Measurements from ENCODE around the gene WDR59.
"Not testable (repeated sequence)": the region's sequence is repeated elsewhere in the genome, so short reads cannot be mapped to it uniquely, and the experiment has no call there.

Gene WDR59, protein sequence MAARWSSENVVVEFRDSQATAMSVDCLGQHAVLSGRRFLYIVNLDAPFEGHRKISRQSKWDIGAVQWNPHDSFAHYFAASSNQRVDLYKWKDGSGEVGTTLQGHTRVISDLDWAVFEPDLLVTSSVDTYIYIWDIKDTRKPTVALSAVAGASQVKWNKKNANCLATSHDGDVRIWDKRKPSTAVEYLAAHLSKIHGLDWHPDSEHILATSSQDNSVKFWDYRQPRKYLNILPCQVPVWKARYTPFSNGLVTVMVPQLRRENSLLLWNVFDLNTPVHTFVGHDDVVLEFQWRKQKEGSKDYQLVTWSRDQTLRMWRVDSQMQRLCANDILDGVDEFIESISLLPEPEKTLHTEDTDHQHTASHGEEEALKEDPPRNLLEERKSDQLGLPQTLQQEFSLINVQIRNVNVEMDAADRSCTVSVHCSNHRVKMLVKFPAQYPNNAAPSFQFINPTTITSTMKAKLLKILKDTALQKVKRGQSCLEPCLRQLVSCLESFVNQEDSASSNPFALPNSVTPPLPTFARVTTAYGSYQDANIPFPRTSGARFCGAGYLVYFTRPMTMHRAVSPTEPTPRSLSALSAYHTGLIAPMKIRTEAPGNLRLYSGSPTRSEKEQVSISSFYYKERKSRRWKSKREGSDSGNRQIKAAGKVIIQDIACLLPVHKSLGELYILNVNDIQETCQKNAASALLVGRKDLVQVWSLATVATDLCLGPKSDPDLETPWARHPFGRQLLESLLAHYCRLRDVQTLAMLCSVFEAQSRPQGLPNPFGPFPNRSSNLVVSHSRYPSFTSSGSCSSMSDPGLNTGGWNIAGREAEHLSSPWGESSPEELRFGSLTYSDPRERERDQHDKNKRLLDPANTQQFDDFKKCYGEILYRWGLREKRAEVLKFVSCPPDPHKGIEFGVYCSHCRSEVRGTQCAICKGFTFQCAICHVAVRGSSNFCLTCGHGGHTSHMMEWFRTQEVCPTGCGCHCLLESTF

DNA sequence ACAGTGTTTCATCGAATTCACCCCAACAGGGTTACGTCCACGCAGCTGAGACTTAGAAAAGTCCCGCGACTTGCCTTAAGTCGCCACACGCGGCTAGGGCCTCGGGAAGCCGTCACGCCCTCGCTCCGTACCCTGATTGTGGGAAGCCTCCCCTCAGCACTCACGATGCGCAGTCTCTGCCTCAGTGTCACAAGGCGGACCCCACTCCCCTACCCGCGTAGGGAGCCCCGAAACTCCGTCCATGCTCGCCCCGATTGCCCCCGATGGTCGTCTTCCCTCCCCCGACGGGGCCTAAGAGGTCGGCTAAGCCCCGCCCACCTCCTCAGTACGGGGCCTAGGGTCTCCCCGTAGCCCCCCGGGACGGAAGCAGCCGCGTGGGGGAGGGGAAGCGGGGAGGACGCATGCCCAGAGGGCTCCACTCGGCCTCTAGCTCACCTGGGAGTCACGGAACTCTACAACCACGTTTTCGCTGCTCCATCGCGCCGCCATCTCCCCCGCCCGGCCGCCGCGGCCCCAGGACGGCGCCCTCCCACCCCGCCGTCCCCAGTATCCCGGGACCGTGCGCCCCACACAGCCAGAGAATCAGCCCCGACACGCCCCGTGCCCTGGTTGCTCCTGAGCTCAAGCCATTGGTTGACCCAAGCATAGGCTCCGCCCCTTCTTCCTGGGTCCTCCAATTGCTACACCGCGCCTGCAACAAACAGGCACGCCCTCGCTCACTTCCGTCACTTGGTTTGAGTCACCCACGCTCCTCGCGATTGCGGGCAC lies at the start of gene WDR59:
WDR59 (minus strand) TSS at position 595 of the 768 bp plus-strand sequence; CDS start at position 489, 106 bp downstream.
- H3K27ac Mint-ChIP-seq = peak within 1 kb of the TSS; percentile 90
- no peaks in the 10 kb centered on the region for H3K36me3 Mint-ChIP-seq
- peaks cover 23% of the 10 kb centered on the region for H3K4me1 Mint-ChIP-seq
- no peaks in the 10 kb centered on the region for H3K27me3 Mint-ChIP-seq
- peak within 1 kb of the TSS; percentile 90 for H3K4me3 Mint-ChIP-seq
- H3K9me3 Mint-ChIP-seq = no peaks in the 10 kb centered on the region

DNA sequence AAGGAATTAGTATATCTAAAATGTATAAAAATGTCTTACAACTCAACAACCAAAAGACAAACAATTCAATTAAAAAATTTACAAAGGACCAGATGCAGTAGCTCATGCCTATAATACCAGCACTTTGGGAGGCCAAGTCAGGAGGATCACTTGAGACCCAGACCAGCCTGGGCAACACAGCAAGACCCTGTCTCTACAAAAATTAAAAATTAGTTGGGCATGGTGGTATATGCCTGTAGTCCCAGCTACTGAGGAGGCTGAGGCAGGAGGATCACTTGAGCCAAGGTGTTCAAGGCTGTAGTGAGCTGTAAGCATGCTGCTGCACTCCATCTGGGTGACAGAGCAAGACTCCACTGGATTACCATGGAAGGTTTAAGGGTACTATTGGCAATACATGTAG lies 47.7 kb upstream of the WDR59 start:
- Mint-ChIP-seq H3K36me3 (peaks cover 2% of the 10 kb centered on the region), H3K4me1 (no peaks in the 10 kb centered on the region), H3K27ac (no peak overlapping the region), H3K4me3 (no peak overlapping the region), H3K27me3 (no peaks in the 10 kb centered on the region), H3K9me3 (peaks cover 2% of the 10 kb centered on the region)

DNA sequence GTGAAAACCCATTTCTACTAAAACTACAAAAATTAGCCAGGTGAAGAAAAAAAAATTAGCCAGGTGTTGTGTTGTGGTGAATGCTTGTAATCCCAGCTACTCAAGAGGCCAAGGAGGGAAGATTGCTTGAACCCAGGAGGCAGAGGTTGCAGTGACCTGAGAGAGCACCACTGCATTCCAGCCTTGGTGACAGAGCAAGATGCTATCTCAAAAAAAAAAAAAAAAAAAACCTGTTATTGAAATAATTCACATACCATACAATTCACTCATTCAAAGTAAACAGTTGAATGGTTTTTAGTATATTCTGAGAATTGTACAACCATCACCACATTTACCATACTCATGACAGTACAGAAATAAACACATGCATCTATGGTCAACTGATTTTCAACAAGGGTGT lies 44.9 kb upstream of the WDR59 start:
- no peak overlapping the region for H3K4me3 Mint-ChIP-seq
- peaks cover 5% of the 10 kb centered on the region for H3K4me1 Mint-ChIP-seq
- H3K27ac Mint-ChIP-seq = no peak overlapping the region
- no peaks in the 10 kb centered on the region for H3K27me3 Mint-ChIP-seq
- H3K9me3 Mint-ChIP-seq = no peaks in the 10 kb centered on the region
- H3K36me3 Mint-ChIP-seq = no peaks in the 10 kb centered on the region

DNA sequence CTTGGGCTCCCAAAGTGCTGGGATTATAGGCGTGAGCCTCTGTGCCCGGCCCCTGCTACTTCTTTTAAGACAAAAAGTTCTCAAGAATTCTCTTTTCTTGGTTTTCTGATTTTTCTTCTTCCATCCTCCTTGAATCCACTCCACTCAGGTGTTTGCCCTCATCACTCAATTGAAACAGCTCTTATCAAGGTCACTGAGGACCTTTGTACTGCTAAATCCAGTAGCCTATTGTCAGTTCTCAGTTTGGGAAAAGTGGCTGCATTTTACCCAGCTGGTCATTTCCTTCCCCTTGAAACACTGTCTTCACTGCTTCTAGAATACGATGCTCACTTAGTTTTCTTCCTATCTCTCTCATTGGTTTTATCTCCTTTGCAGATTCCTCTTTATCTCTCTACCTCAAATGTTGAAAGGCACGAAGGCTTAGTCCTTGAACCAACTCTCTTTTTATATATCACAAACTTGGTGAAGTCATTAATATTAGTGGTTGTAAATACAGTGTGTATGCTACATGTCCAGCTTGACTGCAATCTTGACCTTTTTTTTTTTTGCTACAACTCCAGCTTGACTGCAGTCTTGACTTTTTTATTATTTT lies 43.7 kb upstream of the WDR59 start:
- Mint-ChIP-seq H3K4me1 (peaks cover 14% of the 10 kb centered on the region), H3K4me3 (no peak overlapping the region), H3K27ac (no peak overlapping the region), H3K9me3 (no peaks in the 10 kb centered on the region), H3K27me3 (no peaks in the 10 kb centered on the region), H3K36me3 (no peaks in the 10 kb centered on the region)

DNA sequence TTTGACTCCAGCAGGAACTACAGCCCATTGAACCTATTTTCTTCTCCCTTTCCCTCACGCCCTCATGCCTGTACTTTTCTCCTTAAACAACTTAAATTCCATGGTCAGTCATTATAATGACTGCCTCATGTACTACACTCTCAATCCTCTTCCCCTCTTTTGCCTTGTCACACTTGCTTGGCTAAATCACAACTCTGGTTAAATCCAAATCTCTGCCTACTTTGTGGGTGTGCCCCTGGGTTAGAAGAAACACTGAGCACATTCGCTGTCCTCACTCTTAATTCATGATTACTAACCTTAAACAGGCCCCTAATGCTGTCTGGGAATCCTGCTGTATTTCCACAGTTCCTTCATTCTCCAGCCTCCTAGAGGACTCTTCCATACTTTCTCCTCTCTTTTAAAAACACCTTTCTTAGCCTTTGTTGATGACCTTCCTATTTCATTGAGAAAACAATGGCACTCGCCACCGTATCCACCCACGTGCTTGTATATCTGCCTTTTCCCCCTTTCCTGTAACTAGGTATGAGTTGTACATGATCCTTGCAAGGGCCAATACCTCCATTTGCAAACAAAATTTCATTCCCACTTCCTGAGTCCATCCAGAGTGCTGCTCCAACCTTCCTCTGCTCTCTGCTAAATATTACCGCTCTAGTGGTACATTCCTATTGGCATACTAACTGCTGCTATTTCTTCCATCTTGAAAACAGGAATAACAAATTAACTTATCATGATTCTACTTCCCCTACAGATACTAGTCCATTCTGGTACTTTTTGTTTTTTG lies 42.8 kb upstream of the WDR59 start:
- Mint-ChIP-seq H3K36me3 (peaks cover under 1% of the 10 kb centered on the region), H3K4me3 (no peak overlapping the region), H3K9me3 (peaks cover 2% of the 10 kb centered on the region), H3K27ac (no peak overlapping the region), H3K4me1 (peaks cover 20% of the 10 kb centered on the region), H3K27me3 (no peaks in the 10 kb centered on the region)

DNA sequence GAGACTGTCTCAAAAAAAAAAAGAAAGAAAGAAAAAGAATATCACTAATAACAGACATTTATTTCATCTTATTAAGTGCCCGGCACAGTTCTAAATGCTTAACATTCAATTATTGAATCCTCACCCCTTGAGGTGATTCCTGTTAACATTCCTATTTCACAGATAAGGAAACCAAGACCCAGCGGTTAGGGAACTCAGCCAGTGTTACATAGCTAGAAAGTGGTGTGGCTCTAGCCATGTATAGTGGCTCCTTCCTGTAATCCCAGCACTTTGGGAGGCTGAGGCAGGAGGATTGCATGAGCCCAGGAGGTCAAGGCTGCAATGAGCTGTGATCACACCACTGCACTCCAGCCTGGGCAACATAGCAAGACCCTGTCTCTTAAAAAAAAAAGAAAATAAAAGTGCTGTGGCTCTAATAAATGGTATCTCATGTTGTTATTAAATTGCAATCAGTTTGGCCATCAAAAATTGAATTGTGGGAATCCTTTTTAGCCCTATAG lies 42.0 kb upstream of the WDR59 start:
- Mint-ChIP-seq H3K27me3 (no peaks in the 10 kb centered on the region), H3K36me3 (peaks cover 2% of the 10 kb centered on the region), H3K4me3 (no peak overlapping the region), H3K4me1 (peaks cover 22% of the 10 kb centered on the region), H3K9me3 (peaks cover 5% of the 10 kb centered on the region), H3K27ac (no peak overlapping the region)

DNA sequence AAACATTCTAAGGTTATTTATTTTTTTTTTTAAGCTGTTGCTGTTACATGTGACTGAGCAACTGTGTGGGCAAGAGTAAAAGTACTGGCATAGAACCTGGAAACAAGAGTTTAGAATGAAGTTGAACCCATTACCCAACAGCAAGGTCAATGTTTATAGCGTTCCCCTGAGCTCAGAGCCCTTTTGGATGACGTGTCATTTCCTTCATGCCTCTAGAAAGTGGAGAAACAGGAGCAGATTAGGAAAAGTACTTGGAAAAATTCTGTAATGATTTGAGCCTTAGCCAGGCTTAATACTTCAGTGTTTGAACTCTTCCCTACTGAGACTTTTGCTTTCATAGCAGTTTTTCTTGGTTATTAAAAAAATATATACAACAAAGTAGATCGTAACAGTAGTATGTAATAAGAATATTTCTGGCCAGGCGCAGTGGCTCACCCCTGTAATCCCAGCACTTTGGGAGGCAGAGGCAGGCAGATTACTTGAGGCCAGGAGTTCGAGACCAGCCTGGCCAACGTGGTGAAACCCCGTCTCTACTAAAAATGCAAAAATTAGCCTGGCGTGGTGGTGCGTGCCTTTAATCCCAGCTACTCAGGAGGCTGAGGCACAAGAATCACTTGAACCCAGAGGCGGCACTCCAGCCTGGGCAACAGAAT lies 41.4 kb upstream of the WDR59 start:
- not testable (repeated sequence) for H3K27me3 Mint-ChIP-seq, H3K27ac Mint-ChIP-seq, H3K36me3 Mint-ChIP-seq, H3K4me3 Mint-ChIP-seq
- H3K9me3 Mint-ChIP-seq = peaks cover 11% of the 10 kb centered on the region
- H3K4me1 Mint-ChIP-seq = peaks cover 22% of the 10 kb centered on the region

DNA sequence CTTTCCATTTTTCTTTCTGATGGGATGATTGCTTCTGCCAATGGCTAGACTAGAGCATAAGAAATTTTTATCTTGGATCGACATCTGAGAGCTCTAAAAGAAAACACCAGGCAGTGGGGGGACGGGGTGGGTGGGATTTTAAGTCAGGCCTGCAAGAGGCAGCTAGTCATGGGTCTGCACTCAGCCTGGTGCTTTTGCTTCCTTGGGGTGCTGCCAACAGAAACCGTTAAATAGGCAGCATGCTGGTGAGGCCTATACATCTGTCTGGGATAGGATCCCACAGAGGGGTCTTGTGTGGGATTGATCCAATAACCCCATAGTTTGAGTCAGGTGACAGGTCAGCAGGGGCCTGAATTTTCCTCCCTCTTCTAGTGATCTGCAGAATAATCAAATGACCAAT lies 40.8 kb upstream of the WDR59 start:
- Mint-ChIP-seq H3K9me3 (peaks cover 17% of the 10 kb centered on the region), H3K36me3 (peaks cover 10% of the 10 kb centered on the region), H3K4me3 (no peak overlapping the region), H3K27ac (no peak overlapping the region), H3K27me3 (no peaks in the 10 kb centered on the region), H3K4me1 (peaks cover 22% of the 10 kb centered on the region)

DNA sequence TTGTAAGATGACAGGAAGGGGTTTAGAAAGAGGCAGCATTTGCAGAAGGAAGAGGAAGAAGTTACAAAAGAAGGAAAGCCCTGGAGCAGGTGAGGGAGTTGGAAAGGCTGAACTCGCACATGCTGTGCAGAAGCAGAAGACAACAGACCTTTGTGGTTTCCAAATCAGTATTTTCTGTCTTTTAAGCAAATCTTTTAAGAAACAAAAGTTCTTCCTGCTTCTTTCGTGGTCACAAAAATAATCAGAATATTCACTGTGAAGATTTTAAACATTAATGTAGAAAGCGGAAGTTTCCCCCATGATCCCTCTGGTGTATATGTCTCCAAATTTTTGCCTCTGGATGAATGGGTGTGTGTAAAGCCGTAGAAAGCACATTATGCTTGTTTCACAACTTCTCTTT lies 39.7 kb upstream of the WDR59 start:
- H3K27ac Mint-ChIP-seq = no peak overlapping the region

DNA sequence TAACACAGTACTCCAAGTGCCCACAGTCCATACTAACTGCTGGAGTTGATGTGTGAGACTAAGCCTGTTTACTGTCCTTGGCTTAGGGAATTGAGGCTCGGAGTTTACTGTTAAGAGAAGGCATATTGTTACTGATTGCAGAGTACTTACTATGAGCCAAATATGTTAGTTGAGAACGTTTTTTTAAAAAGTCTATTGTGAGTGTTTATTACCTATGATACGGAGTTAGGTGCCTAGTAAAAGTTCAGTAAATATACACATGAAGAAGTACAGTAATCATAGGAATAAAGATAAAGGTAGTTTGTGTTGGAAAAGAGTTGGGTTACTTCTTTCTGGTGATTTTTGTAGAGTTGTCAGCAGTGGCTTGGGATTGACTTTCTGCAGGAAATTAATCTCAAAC lies 39.3 kb upstream of the WDR59 start:
- H3K9me3 Mint-ChIP-seq = peaks cover 17% of the 10 kb centered on the region
- H3K27me3 Mint-ChIP-seq = no peaks in the 10 kb centered on the region
- H3K36me3 Mint-ChIP-seq = peaks cover 10% of the 10 kb centered on the region
- H3K4me3 Mint-ChIP-seq = no peak overlapping the region
- H3K4me1 Mint-ChIP-seq = peaks cover 22% of the 10 kb centered on the region
- H3K27ac Mint-ChIP-seq = no peak overlapping the region

More for the DNA sequence above, 39.7 kb upstream of the WDR59 start:
- no peak overlapping the region for H3K4me3 Mint-ChIP-seq
- peaks cover 17% of the 10 kb centered on the region for H3K9me3 Mint-ChIP-seq
- H3K27me3 Mint-ChIP-seq = no peaks in the 10 kb centered on the region
- peaks cover 22% of the 10 kb centered on the region for H3K4me1 Mint-ChIP-seq
- H3K36me3 Mint-ChIP-seq = peaks cover 10% of the 10 kb centered on the region

DNA sequence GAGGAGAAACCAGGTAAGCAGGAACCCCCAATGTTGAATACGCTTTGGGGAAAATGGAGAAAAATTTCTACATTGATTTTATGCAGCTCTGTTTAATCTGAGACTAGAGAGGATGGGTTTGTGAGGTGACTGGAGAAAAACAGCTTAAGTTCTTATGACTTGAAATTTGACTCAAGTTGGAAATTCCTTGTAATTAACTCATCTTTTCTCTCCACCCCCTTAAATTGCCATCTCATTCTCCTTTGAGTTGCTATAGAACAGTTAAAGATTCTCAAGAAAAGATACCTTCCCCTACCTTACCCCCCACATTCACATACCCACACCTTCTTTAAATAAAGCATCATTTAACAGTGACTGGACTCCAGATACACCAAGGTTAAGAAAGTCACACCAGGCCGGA lies 38.1 kb upstream of the WDR59 start:
- Mint-ChIP-seq H3K4me3 (peak overlapping the region; percentile 37), H3K36me3 (peaks cover 10% of the 10 kb centered on the region), H3K4me1 (peaks cover 25% of the 10 kb centered on the region), H3K27ac (peak overlapping the region; percentile 49), H3K27me3 (no peaks in the 10 kb centered on the region), H3K9me3 (peaks cover 17% of the 10 kb centered on the region)

DNA sequence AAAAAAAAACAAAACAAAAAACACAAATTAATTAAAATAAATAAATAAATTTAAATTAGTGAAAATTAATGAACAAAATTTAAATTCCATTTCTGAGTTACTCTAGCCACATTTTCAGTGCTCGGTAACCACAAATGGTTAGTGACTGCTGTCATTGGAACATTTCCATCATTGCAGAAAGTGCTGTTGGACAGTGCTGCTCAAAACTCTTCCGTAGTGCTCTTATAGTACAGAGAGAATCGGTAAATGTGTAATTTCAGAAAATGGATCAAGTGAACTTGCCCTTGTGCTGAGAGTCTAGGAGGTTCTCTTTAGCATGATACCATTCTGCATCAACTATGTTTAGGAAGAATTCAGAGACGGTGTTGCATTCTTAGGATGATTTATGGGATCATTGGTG lies 37.6 kb upstream of the WDR59 start:
- Mint-ChIP-seq H3K27ac (peak overlapping the region; percentile 33), H3K4me1 (peaks cover 25% of the 10 kb centered on the region), H3K9me3 (peaks cover 17% of the 10 kb centered on the region), H3K36me3 (peaks cover 10% of the 10 kb centered on the region), H3K4me3 (peak overlapping the region; percentile 37), H3K27me3 (no peaks in the 10 kb centered on the region)

DNA sequence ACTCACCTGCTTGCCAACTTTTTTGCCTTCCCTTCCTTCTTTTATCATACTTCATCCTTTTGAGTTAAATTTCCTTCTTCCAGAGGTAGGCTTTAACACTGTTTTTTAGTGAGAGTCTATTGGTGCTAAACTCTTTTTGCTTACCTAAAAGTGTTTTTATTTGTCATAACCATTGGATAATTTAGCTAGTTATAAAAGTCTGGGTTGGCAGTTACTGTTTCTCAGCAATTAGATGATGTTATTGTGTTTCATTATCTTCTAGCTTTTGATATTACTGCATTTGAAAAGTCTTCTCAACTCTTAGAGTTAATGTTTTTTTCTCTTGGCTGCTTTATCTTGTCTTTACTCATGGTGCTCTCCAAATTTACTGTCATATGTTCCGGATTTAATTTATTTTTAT lies 36.5 kb upstream of the WDR59 start:
- Mint-ChIP-seq H3K36me3 (peaks cover 10% of the 10 kb centered on the region), H3K27me3 (no peaks in the 10 kb centered on the region), H3K9me3 (peaks cover 17% of the 10 kb centered on the region), H3K4me3 (no peak overlapping the region), H3K27ac (no peak overlapping the region), H3K4me1 (peaks cover 25% of the 10 kb centered on the region)

DNA sequence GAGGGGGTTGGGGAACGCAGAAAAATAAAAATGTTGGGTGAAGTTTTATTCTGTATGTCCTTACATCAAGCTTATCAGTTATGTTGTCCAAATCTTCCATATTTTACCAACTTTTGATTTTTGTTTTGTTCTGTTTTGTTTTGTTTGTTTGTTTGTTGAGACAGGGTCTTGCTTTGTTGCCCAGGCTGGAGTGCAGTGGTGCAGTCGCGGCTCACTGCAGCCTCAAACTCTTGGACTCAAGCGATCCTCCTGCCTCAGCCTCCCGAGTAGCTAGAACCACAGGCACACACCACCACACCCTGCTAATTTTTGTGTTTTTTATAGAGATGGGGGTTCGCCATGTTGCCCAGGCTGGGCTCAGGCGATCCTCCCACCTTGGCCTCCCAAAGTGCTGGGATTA lies 34.7 kb upstream of the WDR59 start:
- Mint-ChIP-seq H3K27ac (no peak overlapping the region), H3K4me1 (peaks cover 18% of the 10 kb centered on the region), H3K27me3 (no peaks in the 10 kb centered on the region), H3K4me3 (no peak overlapping the region), H3K36me3 (peaks cover 10% of the 10 kb centered on the region), H3K9me3 (peaks cover 17% of the 10 kb centered on the region)
